Smooth muscle cell (in vitro differentiated cells): Measurements from ENCODE around the gene AFMID. TPM values are rescaled to one million over a fixed set of nuclear protein-coding genes. Genes with fewer than 3 reads are reported as not detected.

Experiments
- DNase-seq: peaks from one replicate; lab custom pipeline; 2025; ENCODE audit not compliant: unreplicated experiment; lab: John Stamatoyannopoulos, UW
- H2AFZ ChIP-seq: fragments of 200-600 bp; sonication (generic); 2 replicates; pipeline ENCODE4 v1.6.0; 2016; ENCODE audit warnings: antibody characterized with exemption, low read depth, mild to moderate bottlenecking
- H3F3A ChIP-seq: fragments of 200-600 bp; sonication (generic); 2 replicates; pipeline ENCODE4 v1.6.0; 2017; ENCODE audit warnings: antibody characterized with exemption, low read depth
- H3K27ac ChIP-seq: fragments of 200-600 bp; sonication (generic); 2 replicates; pipeline ENCODE4 v1.5.1; 2016; ENCODE audit warnings: low read depth, mild to moderate bottlenecking
- H3K27me3 ChIP-seq: fragments of 200-600 bp; sonication (generic); 2 replicates; pipeline ENCODE4 v1.6.1; 2016; ENCODE audit warnings: low read depth, mild to moderate bottlenecking
- H3K36me3 ChIP-seq: fragments of 200-600 bp; sonication (generic); 2 replicates; pipeline ENCODE4 v1.5.1; 2016; ENCODE audit warnings: low read depth
- H3K4me1 ChIP-seq: fragments of 200-600 bp; sonication (generic); 2 replicates; pipeline ENCODE4 v1.5.1; 2016; ENCODE audit warnings: low read depth
- H3K4me2 ChIP-seq: fragments of 200-600 bp; sonication (generic); 2 replicates; pipeline ENCODE4 v1.6.0; 2016; ENCODE audit warnings: mild to moderate bottlenecking
- H3K4me3 ChIP-seq: fragments of 200-600 bp; sonication (generic); 2 replicates; pipeline ENCODE4 v1.5.1; 2016; ENCODE audit warnings: mild to moderate bottlenecking
- H3K79me2 ChIP-seq: fragments of 200-600 bp; sonication (generic); 2 replicates; pipeline ENCODE4 v1.6.0; 2016; ENCODE audit warnings: low read depth, mild to moderate bottlenecking
- H3K9ac ChIP-seq: fragments of 200-600 bp; sonication (generic); 2 replicates; pipeline ENCODE4 v1.6.0; 2016; ENCODE audit warnings: low read depth
- H3K9me3 ChIP-seq: fragments of 200-600 bp; sonication (generic); replicated peaks from 2 replicates; pipeline ENCODE4 v1.5.1; 2016; ENCODE audit warnings: low read depth
- H4K20me1 ChIP-seq: fragments of 200-600 bp; sonication (generic); 2 replicates; pipeline ENCODE4 v1.6.0; 2016; ENCODE audit warnings: low read depth
- WGBS: methylation state at CpG from one replicate; pipeline ENCODE4 v1.1.7; 2016; ENCODE audit warnings: low lambda C conversion rate; 5-methylcytosine and 5-hydroxymethylcytosine counted together
- polyA plus RNA-seq: library from polyadenylated mRNA; unstranded; fragments of >200 nt; fragmentation: Nextera tagmentation; extraction: Ambion mirVana; gene quantifications from 2 replicates; pipeline ENCODE4 v1.2.1, GENCODE V29; 2016
- total RNA-seq: library from RNA; depleted of rRNA; stranded (reverse); fragments of >200 nt; gene quantifications from 2 replicates; pipeline ENCODE4 v1.2.3, GENCODE V29; 2014
- TF ChIP-seq, protein P1 (sequence below): fragments of 200-600 bp; sonication (generic); IDR thresholded peaks from 2 replicates; pipeline ENCODE4 v1.5.1; 2017; ENCODE audit warnings: borderline replicate concordance, mild to moderate bottlenecking, antibody characterized with exemption; ENCODE audit not compliant: insufficient read depth, poor library complexity, severe bottlenecking

The AFMID gene
- total and polyA plus RNA-seq, 2 experiments from 2014 or later: 10.0 to 64.9 TPM

- Histone ChIP-seq H2AFZ (no peak within 1 kb of the TSS), H3K4me2 (peak within 1 kb of the TSS; percentile 68)
- WGBS: 48% methylated on average over 35 of the region's 52 CpGs
Measured at GRCh38 chr17:78230996-78231935, 44.1 kb downstream of the AFMID start, which contains the start of gene TMEM235. Gene TMEM235 (plus strand): TSS chr17:78231631. CDS start chr17:78232024, 393 bp downstream.

DNA sequence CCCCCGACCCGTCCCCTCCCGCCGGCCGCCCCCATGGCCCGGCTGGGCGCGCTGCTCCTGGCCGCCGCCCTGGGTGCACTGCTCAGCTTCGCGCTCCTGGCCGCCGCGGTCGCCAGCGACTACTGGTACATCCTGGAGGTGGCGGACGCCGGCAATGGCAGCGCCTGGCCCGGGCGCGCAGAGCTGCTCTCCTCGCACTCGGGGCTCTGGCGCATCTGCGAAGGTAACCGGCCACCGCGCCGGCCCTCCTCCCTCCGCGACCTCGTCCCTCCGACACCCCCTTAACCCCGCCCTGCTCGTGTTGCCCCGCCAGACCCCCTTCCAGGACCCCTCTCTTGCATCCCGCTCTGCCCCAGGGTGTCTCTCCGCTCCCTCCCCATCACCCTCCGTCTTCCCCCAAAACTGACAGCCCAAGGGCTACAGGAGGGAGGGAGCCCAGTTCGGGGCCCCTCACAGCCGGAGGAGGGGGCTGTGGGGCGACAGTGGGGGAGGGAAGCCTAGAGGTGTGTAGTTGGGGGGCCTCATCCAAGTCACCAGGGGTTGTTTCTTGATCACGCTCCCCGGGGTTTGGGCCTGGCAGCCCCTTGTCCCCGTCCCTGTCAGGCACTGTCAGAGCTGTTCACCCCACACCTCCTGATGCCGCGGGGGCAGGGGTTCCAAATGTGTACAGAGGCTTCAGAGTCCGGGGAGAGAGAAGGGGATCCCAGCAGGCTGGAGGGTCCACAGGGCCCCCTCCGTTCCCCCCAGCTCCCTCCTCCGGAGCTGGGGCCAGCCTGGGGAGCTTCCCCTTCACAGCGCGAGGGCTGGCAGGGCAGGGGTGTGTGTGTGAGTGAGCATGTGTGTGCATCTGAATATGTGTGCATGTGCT, 45.1 kb downstream of the AFMID start:
- Histone ChIP-seq H3K4me1 (no peaks in the 10 kb centered on the region), H3K9ac (no peak overlapping the region), H3K4me2 (peak overlapping the region; percentile 68), H2AFZ (no peak overlapping the region), H3K79me2 (no peaks in the 10 kb centered on the region), H3K27me3 (peaks cover 39% of the 10 kb centered on the region), H4K20me1 (no peaks in the 10 kb centered on the region), H3F3A (no peaks in the 10 kb centered on the region), H3K4me3 (no peak overlapping the region), H3K9me3 (no peaks in the 10 kb centered on the region), H3K36me3 (no peaks in the 10 kb centered on the region), H3K27ac (no peak overlapping the region)
- TF ChIP-seq, protein P1, sequence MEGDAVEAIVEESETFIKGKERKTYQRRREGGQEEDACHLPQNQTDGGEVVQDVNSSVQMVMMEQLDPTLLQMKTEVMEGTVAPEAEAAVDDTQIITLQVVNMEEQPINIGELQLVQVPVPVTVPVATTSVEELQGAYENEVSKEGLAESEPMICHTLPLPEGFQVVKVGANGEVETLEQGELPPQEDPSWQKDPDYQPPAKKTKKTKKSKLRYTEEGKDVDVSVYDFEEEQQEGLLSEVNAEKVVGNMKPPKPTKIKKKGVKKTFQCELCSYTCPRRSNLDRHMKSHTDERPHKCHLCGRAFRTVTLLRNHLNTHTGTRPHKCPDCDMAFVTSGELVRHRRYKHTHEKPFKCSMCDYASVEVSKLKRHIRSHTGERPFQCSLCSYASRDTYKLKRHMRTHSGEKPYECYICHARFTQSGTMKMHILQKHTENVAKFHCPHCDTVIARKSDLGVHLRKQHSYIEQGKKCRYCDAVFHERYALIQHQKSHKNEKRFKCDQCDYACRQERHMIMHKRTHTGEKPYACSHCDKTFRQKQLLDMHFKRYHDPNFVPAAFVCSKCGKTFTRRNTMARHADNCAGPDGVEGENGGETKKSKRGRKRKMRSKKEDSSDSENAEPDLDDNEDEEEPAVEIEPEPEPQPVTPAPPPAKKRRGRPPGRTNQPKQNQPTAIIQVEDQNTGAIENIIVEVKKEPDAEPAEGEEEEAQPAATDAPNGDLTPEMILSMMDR: no peak
- WGBS: 22% methylated on average over 39 of the region's 55 CpGs
- no peak for DNase-seq

More at GRCh38 chr17:78230996-78231935, 44.1 kb downstream of the AFMID start, which contains the start of gene TMEM235:
- no peaks in the 10 kb centered on the region for H3K4me1 ChIP-seq
- H3K27me3 ChIP-seq: peaks cover 39% of the 10 kb centered on the region
- DNase-seq: no peak
- H3K9me3 ChIP-seq: no peaks in the 10 kb centered on the region
- H3F3A ChIP-seq: no peaks in the 10 kb centered on the region
- TF ChIP-seq, protein P1: no peak
- H4K20me1 ChIP-seq: no peaks in the 10 kb centered on the region
- no peak within 1 kb of the TSS for H3K27ac ChIP-seq
- H3K79me2 ChIP-seq: no peaks in the 10 kb centered on the region
- H3K9ac ChIP-seq: no peak within 1 kb of the TSS
- H3K36me3 ChIP-seq: no peaks in the 10 kb centered on the region
- H3K4me3 ChIP-seq: no peak within 1 kb of the TSS

- no peaks in the 10 kb centered on the region for H3K9me3 ChIP-seq
- no peak overlapping the region for H3K4me3 ChIP-seq
- no peaks in the 10 kb centered on the region for H3K36me3 ChIP-seq
- no peak overlapping the region for H3K4me2 ChIP-seq
- TF ChIP-seq, protein P1: no peak
- no peak for DNase-seq
- peaks cover 39% of the 10 kb centered on the region for H3K27me3 ChIP-seq
- H3K4me1 ChIP-seq: no peaks in the 10 kb centered on the region
- H3K79me2 ChIP-seq: no peaks in the 10 kb centered on the region
- no peak overlapping the region for H2AFZ ChIP-seq
- no peaks in the 10 kb centered on the region for H4K20me1 ChIP-seq
- H3K9ac ChIP-seq: no peak overlapping the region
- no peaks in the 10 kb centered on the region for H3F3A ChIP-seq
- WGBS: 93% methylated on average over 2 of the region's 2 CpGs
- H3K27ac ChIP-seq: no peak overlapping the region
Measured at GRCh38 chr17:78232859-78233173, 45.7 kb downstream of the AFMID start.
